Choroid plexus epithelial cell (primary cell): ENCODE results near the gene PGK1.
"Not testable (repeated sequence)": the region's sequence is repeated elsewhere in the genome, so short reads cannot be mapped to it uniquely, and the experiment has no call there.

Experiments
- DNase-seq: peaks from one replicate; pipeline ENCODE4 v3.0.0-alpha.2; 2010; ENCODE audit warnings: low read depth
- H3K4me3 ChIP-seq: 2 replicates; pipeline ENCODE4 v1.5.1; 2011; ENCODE audit warnings: low read depth, mild to moderate bottlenecking, control low read depth, low read length, moderate library complexity
- TF ChIP-seq, protein P1 (sequence below): conservative IDR thresholded peaks from 2 replicates; pipeline ENCODE4 v1.5.1; 2011; ENCODE audit warnings: low read depth, mild to moderate bottlenecking, control low read depth, inconsistent platforms, low read length, moderate library complexity

PGK1 gene

GRCh38 chrX:78103623-78104446 lies at the start of gene PGK1:
TSS of gene PGK1 (plus strand) at chrX:78104248. CDS start at chrX:78104341, 93 bp downstream.
- H3K4me3 ChIP-seq, result peak within 1 kb of the TSS; percentile 82
- peak; percentile 98 for DNase-seq
- TF ChIP-seq, protein P1, sequence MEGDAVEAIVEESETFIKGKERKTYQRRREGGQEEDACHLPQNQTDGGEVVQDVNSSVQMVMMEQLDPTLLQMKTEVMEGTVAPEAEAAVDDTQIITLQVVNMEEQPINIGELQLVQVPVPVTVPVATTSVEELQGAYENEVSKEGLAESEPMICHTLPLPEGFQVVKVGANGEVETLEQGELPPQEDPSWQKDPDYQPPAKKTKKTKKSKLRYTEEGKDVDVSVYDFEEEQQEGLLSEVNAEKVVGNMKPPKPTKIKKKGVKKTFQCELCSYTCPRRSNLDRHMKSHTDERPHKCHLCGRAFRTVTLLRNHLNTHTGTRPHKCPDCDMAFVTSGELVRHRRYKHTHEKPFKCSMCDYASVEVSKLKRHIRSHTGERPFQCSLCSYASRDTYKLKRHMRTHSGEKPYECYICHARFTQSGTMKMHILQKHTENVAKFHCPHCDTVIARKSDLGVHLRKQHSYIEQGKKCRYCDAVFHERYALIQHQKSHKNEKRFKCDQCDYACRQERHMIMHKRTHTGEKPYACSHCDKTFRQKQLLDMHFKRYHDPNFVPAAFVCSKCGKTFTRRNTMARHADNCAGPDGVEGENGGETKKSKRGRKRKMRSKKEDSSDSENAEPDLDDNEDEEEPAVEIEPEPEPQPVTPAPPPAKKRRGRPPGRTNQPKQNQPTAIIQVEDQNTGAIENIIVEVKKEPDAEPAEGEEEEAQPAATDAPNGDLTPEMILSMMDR, result no peak

GRCh38 chrX:78063687-78064086 lies 40.4 kb upstream of the PGK1 start:
- DNase-seq, result peak; percentile 1
- TF ChIP-seq, protein P1, result no peak
- no peak overlapping the region for H3K4me3 ChIP-seq

- H3K4me3 ChIP-seq, result no peak overlapping the region
- TF ChIP-seq, protein P1, result no peak
- no peak for DNase-seq
Measured at GRCh38 chrX:78064152-78064551, 39.9 kb upstream of the PGK1 start.

DNA sequence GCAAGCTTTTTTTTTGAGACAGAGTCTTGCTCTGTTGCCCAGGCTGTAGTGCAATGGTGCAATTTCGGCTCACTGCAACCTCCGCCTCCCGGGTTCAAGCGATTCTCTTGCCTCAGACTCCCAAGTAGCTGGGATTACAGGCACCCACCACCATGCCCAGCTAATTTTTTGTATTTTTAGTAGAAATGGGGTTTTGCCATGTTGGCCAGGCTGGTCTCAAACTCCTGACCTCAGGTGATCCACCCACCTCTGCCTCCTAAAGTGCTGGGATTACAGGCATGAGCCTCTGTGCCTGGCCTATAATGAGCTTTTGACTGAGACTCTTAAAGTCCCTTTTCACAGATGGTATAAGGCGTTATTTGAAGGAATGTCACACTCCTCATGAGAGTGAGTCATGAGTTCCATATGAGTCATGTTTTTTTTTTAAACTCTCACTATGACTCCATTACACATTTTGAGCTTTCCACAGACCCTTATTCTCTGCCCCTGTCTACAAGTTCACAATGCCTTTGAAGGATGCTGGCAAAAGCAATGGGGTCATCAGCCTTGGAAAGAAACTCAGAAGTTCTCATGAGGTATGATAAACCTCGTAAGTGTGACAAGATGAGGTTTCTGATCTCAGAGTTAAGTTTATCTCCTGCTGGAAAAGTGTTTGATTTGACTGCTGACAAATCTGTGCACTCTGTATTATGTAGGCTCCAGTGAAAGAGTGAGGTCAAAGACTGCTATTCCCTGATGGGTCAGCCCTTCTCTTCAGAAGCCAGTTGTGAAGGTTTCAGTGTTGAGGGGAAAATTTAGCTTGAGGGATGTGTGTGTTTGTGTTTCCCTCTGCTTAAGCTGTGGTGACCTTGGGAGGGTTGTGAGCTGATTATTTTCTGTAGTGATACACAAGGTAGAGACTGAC lies 39.1 kb upstream of the PGK1 start:
- peak; percentile 78 for DNase-seq
- not testable (repeated sequence) for H3K4me3 ChIP-seq

DNA sequence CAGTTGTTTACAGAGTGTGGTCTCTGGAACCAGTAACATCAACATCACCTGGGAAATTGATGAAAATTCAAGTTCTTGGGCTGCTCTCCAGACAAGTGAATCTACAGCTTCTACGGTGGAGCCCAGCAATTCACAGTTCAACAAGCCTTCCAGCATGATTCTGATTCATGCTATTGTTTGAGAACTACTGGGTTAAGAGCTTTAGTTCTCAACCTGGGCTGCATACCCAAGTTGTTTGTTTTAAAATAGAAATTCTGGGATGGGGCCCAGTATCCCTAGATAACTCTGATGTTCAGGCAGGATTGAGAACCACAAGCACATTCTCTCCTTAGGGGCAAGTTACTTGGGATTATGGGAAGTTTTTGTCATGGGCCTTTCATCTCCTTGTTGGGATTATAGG lies 37.9 kb upstream of the PGK1 start:
- TF ChIP-seq, protein P1, result no peak
- H3K4me3 ChIP-seq, result no peak overlapping the region
- DNase-seq, result peak; percentile 22

- H3K4me3 ChIP-seq, result no peak overlapping the region
- DNase-seq, result no peak
- TF ChIP-seq, protein P1, result no peak
Measured at GRCh38 chrX:78071331-78071730, 32.7 kb upstream of the PGK1 start.

- DNase-seq, H3K4me3 ChIP-seq: not testable (repeated sequence)
Measured at GRCh38 chrX:78073147-78074077, 30.6 kb upstream of the PGK1 start.
